SK-N-SH treated with all-trans-retinoic acid at 6 μM for 48 hours (cell line): ENCODE measurements around the gene RNGTT.

Experiments used
- ATAC-seq: fragments of 200-7000 bp; cut with Tn5 transposase; 3 replicates; pipeline ENCODE4 v1.9.1; 2020; ENCODE audit warnings: mild to moderate bottlenecking, moderate library complexity
- ESRRG ChIP-seq: fragments of 250-450 bp; sonication (Bioruptor Pico); IDR thresholded peaks from 2 replicates; pipeline ENCODE4 v1.6.1; 2021; ENCODE audit warnings: mild to moderate bottlenecking
- GLIS3 ChIP-seq: fragments of 250-450 bp; sonication (Bioruptor Pico); IDR thresholded peaks from 2 replicates; pipeline ENCODE4 v1.5.0; 2020; ENCODE audit warnings: mild to moderate bottlenecking, moderate library complexity
- ISL1 ChIP-seq: fragments of 250-450 bp; sonication (Bioruptor Pico); IDR thresholded peaks from 2 replicates; pipeline ENCODE4 v2.1.2; 2022; ENCODE audit warnings: mild to moderate bottlenecking, moderate library complexity
- PPARA ChIP-seq: fragments of 250-450 bp; sonication (Bioruptor Pico); IDR thresholded peaks from 2 replicates; pipeline ENCODE4 v1.5.0; 2020; ENCODE audit warnings: mild to moderate bottlenecking, borderline replicate concordance
- RARB ChIP-seq: fragments of 250-450 bp; sonication (Bioruptor Pico); IDR thresholded peaks from 2 replicates; pipeline ENCODE4 v1.8.0; 2021; ENCODE audit warnings: mild to moderate bottlenecking, moderate library complexity
- SNAI2 ChIP-seq: fragments of 250-450 bp; sonication (Bioruptor Pico); IDR thresholded peaks from 2 replicates; pipeline ENCODE4 v1.5.0; 2020; ENCODE audit warnings: mild to moderate bottlenecking, moderate library complexity
- TCF4 ChIP-seq: fragments of 250-450 bp; sonication (Bioruptor Pico); IDR thresholded peaks from 2 replicates; pipeline ENCODE4 v1.8.0; 2021; ENCODE audit warnings: mild to moderate bottlenecking, moderate library complexity, borderline replicate concordance
- TOX ChIP-seq: fragments of 250-450 bp; sonication (Bioruptor Pico); IDR thresholded peaks from 2 replicates; pipeline ENCODE4 v1.8.0; 2021; ENCODE audit warnings: mild to moderate bottlenecking, moderate library complexity, borderline replicate concordance
- ZC3H10 ChIP-seq: fragments of 250-450 bp; sonication (Bioruptor Pico); IDR thresholded peaks from 2 replicates; pipeline ENCODE4 v1.5.1; 2021; ENCODE audit warnings: mild to moderate bottlenecking, moderate library complexity
- ZFP30 ChIP-seq: fragments of 450-650 bp; formaldehyde crosslinking; IDR thresholded peaks from 2 replicates; pipeline ENCODE4 v1.5.0; 2022; ENCODE audit warnings: mild to moderate bottlenecking, moderate library complexity
- ZNF565 ChIP-seq: fragments of 450-650 bp; formaldehyde crosslinking; conservative IDR thresholded peaks from 2 replicates; pipeline ENCODE4 v1.5.0; 2020; ENCODE audit warnings: low read depth, mild to moderate bottlenecking, moderate library complexity
- ZNF8 ChIP-seq: fragments of 450-650 bp; formaldehyde crosslinking; IDR thresholded peaks from 2 replicates; pipeline ENCODE4 v1.5.0; 2020; ENCODE audit warnings: mild to moderate bottlenecking, moderate library complexity
- TF ChIP-seq, protein P1 (sequence below): fragments of 250-450 bp; sonication (Bioruptor Pico); IDR thresholded peaks from 2 replicates; pipeline ENCODE4 v1.5.1; 2021; ENCODE audit warnings: mild to moderate bottlenecking, moderate library complexity
- TF ChIP-seq, protein P2 (sequence below): fragments of 250-450 bp; sonication (Bioruptor Pico); IDR thresholded peaks from 2 replicates; pipeline ENCODE4 v1.8.0; 2020; ENCODE audit warnings: mild to moderate bottlenecking, moderate library complexity, borderline replicate concordance
- TF ChIP-seq, protein P3 (sequence below): fragments of 250-450 bp; sonication (Bioruptor Pico); IDR thresholded peaks from 2 replicates; pipeline ENCODE4 v1.5.0; 2020; ENCODE audit warnings: mild to moderate bottlenecking, moderate library complexity
- TF ChIP-seq, protein P4 (sequence below): fragments of 250-450 bp; sonication (Bioruptor Pico); IDR thresholded peaks from 2 replicates; pipeline ENCODE4 v1.5.1; 2020; ENCODE audit warnings: low read depth, mild to moderate bottlenecking, moderate library complexity

The RNGTT gene

DNA sequence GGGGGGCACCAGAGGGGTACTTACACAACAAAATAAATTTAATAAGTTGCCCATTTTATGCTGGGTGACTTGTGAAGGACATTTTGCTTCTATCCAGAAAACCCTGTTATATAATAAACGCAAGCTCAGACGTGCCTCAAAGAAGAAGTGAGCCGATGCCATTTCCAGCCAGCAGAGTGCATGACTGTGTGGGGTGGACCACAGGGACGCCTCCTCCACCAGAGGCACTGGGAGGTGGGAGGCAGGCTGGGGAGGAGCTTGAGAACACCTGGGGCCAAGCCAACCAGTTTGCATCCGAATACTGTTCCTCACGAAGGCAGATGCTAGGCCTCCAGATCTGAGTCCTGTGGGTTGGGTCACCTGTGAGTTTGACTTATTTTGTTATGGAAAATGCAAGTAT, 363.8 kb downstream of the RNGTT start:
- ATAC-seq, result no peak
- TF ChIP-seq GLIS3 (CRISPR knock-in tag), result no peak
- TF ChIP-seq, protein P1, sequence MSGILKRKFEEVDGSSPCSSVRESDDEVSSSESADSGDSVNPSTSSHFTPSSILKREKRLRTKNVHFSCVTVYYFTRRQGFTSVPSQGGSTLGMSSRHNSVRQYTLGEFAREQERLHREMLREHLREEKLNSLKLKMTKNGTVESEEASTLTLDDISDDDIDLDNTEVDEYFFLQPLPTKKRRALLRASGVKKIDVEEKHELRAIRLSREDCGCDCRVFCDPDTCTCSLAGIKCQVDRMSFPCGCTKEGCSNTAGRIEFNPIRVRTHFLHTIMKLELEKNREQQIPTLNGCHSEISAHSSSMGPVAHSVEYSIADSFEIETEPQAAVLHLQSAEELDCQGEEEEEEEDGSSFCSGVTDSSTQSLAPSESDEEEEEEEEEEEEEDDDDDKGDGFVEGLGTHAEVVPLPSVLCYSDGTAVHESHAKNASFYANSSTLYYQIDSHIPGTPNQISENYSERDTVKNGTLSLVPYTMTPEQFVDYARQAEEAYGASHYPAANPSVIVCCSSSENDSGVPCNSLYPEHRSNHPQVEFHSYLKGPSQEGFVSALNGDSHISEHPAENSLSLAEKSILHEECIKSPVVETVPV, result no peak
- no peak for TF ChIP-seq ZFP30 (CRISPR knock-in tag)
- TF ChIP-seq SNAI2 (CRISPR knock-in tag), result no peak
- TF ChIP-seq ESRRG (CRISPR knock-in tag), result no peak
- TF ChIP-seq, all 23 proteins: peak for 0

DNA sequence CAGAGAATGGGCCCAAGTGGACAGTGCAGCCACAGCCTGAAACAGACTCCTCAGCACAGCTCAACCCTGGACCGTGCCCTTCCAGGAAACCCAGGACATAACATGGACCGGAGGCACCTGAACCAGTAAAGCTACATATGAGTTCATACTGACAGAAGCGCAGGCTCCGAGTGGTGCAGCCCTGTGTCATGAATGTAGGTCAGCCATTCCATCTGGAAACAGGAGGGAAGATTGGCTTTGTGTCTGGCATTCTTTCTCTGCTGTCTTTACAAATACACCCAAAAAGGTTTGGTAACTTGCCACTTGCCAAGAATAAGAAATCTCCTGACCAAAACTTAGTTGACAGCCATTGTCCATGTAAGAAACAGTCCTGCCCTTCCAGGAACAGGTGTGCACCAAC, 366.6 kb downstream of the RNGTT start:
- no peak for ATAC-seq

DNA sequence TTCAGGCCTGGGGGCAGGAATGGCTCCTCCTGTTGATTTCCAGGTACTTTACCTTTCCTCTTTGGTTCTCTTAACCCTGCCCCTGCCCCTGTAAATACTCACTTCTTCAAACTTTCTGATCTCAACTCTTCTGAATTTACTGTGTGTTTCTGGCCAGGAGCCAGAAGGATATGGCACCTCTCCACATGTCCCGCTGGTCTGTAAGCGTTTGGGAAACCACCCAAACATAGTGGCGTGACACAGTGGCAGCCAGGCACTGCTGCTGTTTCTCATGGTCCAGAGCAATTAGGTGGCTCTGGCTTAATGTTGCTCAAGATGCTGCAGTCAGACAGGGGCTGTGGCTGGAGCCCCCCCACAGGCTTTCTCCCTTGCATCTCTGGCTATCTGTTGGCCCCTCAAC, 374.5 kb downstream of the RNGTT start:
- no peak for TF ChIP-seq ISL1 (CRISPR knock-in tag)
- no peak for TF ChIP-seq ESRRG (CRISPR knock-in tag)
- no peak for TF ChIP-seq GLIS3 (CRISPR knock-in tag)
- TF ChIP-seq RARB (CRISPR knock-in tag), result no peak
- TF ChIP-seq TCF4 (CRISPR knock-in tag), result no peak
- no peak for TF ChIP-seq ZNF565
- no peak for TF ChIP-seq ZNF8 (CRISPR knock-in tag)
- TF ChIP-seq, protein P2, sequence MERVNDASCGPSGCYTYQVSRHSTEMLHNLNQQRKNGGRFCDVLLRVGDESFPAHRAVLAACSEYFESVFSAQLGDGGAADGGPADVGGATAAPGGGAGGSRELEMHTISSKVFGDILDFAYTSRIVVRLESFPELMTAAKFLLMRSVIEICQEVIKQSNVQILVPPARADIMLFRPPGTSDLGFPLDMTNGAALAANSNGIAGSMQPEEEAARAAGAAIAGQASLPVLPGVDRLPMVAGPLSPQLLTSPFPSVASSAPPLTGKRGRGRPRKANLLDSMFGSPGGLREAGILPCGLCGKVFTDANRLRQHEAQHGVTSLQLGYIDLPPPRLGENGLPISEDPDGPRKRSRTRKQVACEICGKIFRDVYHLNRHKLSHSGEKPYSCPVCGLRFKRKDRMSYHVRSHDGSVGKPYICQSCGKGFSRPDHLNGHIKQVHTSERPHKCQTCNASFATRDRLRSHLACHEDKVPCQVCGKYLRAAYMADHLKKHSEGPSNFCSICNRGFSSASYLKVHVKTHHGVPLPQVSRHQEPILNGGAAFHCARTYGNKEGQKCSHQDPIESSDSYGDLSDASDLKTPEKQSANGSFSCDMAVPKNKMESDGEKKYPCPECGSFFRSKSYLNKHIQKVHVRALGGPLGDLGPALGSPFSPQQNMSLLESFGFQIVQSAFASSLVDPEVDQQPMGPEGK, result no peak
- TF ChIP-seq, protein P3, sequence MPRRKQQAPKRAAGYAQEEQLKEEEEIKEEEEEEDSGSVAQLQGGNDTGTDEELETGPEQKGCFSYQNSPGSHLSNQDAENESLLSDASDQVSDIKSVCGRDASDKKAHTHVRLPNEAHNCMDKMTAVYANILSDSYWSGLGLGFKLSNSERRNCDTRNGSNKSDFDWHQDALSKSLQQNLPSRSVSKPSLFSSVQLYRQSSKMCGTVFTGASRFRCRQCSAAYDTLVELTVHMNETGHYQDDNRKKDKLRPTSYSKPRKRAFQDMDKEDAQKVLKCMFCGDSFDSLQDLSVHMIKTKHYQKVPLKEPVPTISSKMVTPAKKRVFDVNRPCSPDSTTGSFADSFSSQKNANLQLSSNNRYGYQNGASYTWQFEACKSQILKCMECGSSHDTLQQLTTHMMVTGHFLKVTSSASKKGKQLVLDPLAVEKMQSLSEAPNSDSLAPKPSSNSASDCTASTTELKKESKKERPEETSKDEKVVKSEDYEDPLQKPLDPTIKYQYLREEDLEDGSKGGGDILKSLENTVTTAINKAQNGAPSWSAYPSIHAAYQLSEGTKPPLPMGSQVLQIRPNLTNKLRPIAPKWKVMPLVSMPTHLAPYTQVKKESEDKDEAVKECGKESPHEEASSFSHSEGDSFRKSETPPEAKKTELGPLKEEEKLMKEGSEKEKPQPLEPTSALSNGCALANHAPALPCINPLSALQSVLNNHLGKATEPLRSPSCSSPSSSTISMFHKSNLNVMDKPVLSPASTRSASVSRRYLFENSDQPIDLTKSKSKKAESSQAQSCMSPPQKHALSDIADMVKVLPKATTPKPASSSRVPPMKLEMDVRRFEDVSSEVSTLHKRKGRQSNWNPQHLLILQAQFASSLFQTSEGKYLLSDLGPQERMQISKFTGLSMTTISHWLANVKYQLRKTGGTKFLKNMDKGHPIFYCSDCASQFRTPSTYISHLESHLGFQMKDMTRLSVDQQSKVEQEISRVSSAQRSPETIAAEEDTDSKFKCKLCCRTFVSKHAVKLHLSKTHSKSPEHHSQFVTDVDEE, result no peak
- TF ChIP-seq, protein P1, result no peak
- ATAC-seq, result no peak

More for the DNA sequence above, 366.6 kb downstream of the RNGTT start:
- TF ChIP-seq, protein P4, sequence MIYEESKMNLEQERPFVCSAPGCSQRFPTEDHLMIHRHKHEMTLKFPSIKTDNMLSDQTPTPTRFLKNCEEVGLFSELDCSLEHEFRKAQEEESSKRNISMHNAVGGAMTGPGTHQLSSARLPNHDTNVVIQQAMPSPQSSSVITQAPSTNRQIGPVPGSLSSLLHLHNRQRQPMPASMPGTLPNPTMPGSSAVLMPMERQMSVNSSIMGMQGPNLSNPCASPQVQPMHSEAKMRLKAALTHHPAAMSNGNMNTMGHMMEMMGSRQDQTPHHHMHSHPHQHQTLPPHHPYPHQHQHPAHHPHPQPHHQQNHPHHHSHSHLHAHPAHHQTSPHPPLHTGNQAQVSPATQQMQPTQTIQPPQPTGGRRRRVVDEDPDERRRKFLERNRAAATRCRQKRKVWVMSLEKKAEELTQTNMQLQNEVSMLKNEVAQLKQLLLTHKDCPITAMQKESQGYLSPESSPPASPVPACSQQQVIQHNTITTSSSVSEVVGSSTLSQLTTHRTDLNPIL (CRISPR knock-in tag), result no peak
- TF ChIP-seq PPARA (CRISPR knock-in tag) (no peak), ZC3H10 (CRISPR knock-in tag) (no peak), ESRRG (CRISPR knock-in tag) (no peak), ZFP30 (CRISPR knock-in tag) (no peak), TCF4 (CRISPR knock-in tag) (no peak), GLIS3 (CRISPR knock-in tag) (no peak), ZNF565 (no peak), RARB (CRISPR knock-in tag) (no peak), ZNF8 (CRISPR knock-in tag) (no peak), TOX (CRISPR knock-in tag) (no peak), SNAI2 (CRISPR knock-in tag) (no peak)
- TF ChIP-seq, protein P3, result no peak
- TF ChIP-seq, all 23 proteins: peak for 0
